Loucy (cell line): Measurements from ENCODE around the gene SAMD1.

Source experiments
- H2AFZ ChIP-seq: fragments of 200-600 bp; sonication (generic); 2 replicates; pipeline ENCODE4 v1.6.0; 2016; ENCODE audit warnings: antibody characterized with exemption, mild to moderate bottlenecking, low read length, moderate library complexity
- H3F3A ChIP-seq: fragments of 200-600 bp; 2 replicates; pipeline ENCODE4 v1.6.0; 2016; ENCODE audit warnings: antibody characterized with exemption, low read depth, mild to moderate bottlenecking
- H3K27me3 ChIP-seq: fragments of 200-600 bp; sonication (generic); 2 replicates; pipeline ENCODE4 v1.6.1; 2014; ENCODE audit warnings: low read length, mild to moderate bottlenecking; ENCODE audit not compliant: insufficient read depth, poor library complexity, severe bottlenecking
- H3K36me3 ChIP-seq: fragments of 200-600 bp; sonication (generic); 2 replicates; pipeline ENCODE4 v1.6.1; 2016; ENCODE audit warnings: low read length; ENCODE audit not compliant: insufficient read depth
- H3K4me1 ChIP-seq: fragments of 200-600 bp; sonication (generic); 2 replicates; pipeline ENCODE4 v1.5.1; 2014; ENCODE audit warnings: low read length, mild to moderate bottlenecking; ENCODE audit not compliant: insufficient read depth, poor library complexity, severe bottlenecking
- H3K4me2 ChIP-seq: fragments of 200-600 bp; sonication (generic); 2 replicates; pipeline ENCODE4 v1.6.0; 2014; ENCODE audit warnings: antibody characterized with exemption, low read length, low read depth, mild to moderate bottlenecking; ENCODE audit not compliant: poor library complexity, severe bottlenecking
- H3K4me3 ChIP-seq: fragments of 200-600 bp; sonication (generic); 2 replicates; pipeline ENCODE4 v1.5.1; 2014; ENCODE audit warnings: low read length, mild to moderate bottlenecking, mixed read lengths; ENCODE audit not compliant: poor library complexity, severe bottlenecking
- H3K79me2 ChIP-seq: fragments of 200-600 bp; sonication (generic); 2 replicates; pipeline ENCODE4 v1.6.1; 2014; ENCODE audit warnings: low read length; ENCODE audit not compliant: insufficient read depth
- H3K9ac ChIP-seq: fragments of 200-600 bp; sonication (generic); 2 replicates; pipeline ENCODE4 v1.6.0; 2014; ENCODE audit warnings: mild to moderate bottlenecking, low read depth, low read length, moderate library complexity; ENCODE audit not compliant: poor library complexity, severe bottlenecking
- H3K9me2 ChIP-seq: fragments of 200-600 bp; sonication (generic); replicated peaks from 2 replicates; pipeline ENCODE4 v1.6.1; 2016; ENCODE audit warnings: low read depth, low read length, mixed read lengths
- H3K9me3 ChIP-seq: fragments of 200-600 bp; sonication (generic); 2 replicates; pipeline ENCODE4 v1.6.1; 2014; ENCODE audit warnings: mild to moderate bottlenecking, antibody characterized with exemption, low read length, low read depth; ENCODE audit not compliant: insufficient read depth
- H4K20me1 ChIP-seq: fragments of 200-600 bp; sonication (generic); 2 replicates; pipeline ENCODE4 v1.6.0; 2014; ENCODE audit warnings: antibody characterized with exemption, low read length, mild to moderate bottlenecking; ENCODE audit not compliant: insufficient read depth, poor library complexity, severe bottlenecking
- EZH2phosphoT487 ChIP-seq: fragments of 200-600 bp; IDR thresholded peaks from 2 replicates; pipeline ENCODE4 v1.6.1; 2018; ENCODE audit warnings: antibody characterized with exemption, mild to moderate bottlenecking, moderate library complexity, borderline replicate concordance
- TF ChIP-seq, protein P1 (sequence below): fragments of 200-600 bp; sonication (generic); conservative IDR thresholded peaks from 2 replicates; pipeline ENCODE4 v1.5.1; 2014; ENCODE audit warnings: mild to moderate bottlenecking, antibody characterized with exemption, low read length

Gene SAMD1

GRCh38 chr19:14053500-14053899 lies 37.1 kb downstream of the SAMD1 start:
- H3K9ac ChIP-seq, result no peak overlapping the region
- no peak overlapping the region for H3K4me2 ChIP-seq
- H3K4me1 ChIP-seq, result no peaks in the 10 kb centered on the region
- H3K36me3 ChIP-seq, result peaks cover 6% of the 10 kb centered on the region; the same call in 1 of the 2 replicates
- H2AFZ ChIP-seq, result no peak overlapping the region
- H3K9me3 ChIP-seq, result no peaks in the 10 kb centered on the region
- H3K27me3 ChIP-seq, result no peaks in the 10 kb centered on the region
- TF ChIP-seq, protein P1, sequence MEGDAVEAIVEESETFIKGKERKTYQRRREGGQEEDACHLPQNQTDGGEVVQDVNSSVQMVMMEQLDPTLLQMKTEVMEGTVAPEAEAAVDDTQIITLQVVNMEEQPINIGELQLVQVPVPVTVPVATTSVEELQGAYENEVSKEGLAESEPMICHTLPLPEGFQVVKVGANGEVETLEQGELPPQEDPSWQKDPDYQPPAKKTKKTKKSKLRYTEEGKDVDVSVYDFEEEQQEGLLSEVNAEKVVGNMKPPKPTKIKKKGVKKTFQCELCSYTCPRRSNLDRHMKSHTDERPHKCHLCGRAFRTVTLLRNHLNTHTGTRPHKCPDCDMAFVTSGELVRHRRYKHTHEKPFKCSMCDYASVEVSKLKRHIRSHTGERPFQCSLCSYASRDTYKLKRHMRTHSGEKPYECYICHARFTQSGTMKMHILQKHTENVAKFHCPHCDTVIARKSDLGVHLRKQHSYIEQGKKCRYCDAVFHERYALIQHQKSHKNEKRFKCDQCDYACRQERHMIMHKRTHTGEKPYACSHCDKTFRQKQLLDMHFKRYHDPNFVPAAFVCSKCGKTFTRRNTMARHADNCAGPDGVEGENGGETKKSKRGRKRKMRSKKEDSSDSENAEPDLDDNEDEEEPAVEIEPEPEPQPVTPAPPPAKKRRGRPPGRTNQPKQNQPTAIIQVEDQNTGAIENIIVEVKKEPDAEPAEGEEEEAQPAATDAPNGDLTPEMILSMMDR, result no peak
- TF ChIP-seq EZH2phosphoT487, result no peak
- H3K4me3 ChIP-seq, result no peak overlapping the region
- no peaks in the 10 kb centered on the region for H4K20me1 ChIP-seq
- H3K79me2 ChIP-seq, result no peaks in the 10 kb centered on the region
- no peaks in the 10 kb centered on the region for H3F3A ChIP-seq
- H3K9me2 ChIP-seq, result no peaks in the 10 kb centered on the region

GRCh38 chr19:14053032-14053431 lies 37.5 kb downstream of the SAMD1 start:
- H3K79me2 ChIP-seq, result no peaks in the 10 kb centered on the region
- H3K36me3 ChIP-seq, result peaks cover 6% of the 10 kb centered on the region; the same call in 1 of the 2 replicates
- no peak overlapping the region for H3K4me2 ChIP-seq
- no peaks in the 10 kb centered on the region for H3K4me1 ChIP-seq
- H3K4me3 ChIP-seq, result no peak overlapping the region
- TF ChIP-seq, protein P1, result no peak
- TF ChIP-seq EZH2phosphoT487, result no peak
- H3K9ac ChIP-seq, result no peak overlapping the region
- no peaks in the 10 kb centered on the region for H4K20me1 ChIP-seq
- H3K9me2 ChIP-seq, result no peaks in the 10 kb centered on the region
- no peaks in the 10 kb centered on the region for H3F3A ChIP-seq
- no peaks in the 10 kb centered on the region for H3K9me3 ChIP-seq
- H2AFZ ChIP-seq, result no peak overlapping the region
- no peaks in the 10 kb centered on the region for H3K27me3 ChIP-seq

DNA sequence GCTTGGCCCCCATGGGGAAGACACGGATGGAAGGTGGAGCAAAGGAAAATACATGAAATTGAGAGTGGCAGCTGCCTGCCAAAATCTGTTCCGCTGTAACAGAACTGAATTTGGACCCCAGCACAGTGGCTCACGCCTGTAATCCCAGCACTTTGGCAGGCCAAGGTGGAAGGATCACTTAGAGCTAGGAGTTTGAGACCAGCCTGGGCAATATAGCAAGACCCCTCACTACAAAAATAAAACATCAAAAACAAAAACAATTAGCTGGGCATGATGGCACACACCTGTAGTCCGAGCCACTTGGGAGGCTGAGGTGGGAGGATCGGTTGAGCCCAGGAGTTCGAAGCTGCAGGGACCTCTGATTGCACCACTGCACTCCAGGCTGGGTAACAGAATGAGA lies 38.1 kb downstream of the SAMD1 start:
- Histone ChIP-seq H3K27me3 (no peaks in the 10 kb centered on the region), H3K79me2 (no peaks in the 10 kb centered on the region), H3K4me1 (no peaks in the 10 kb centered on the region), H3K4me2 (no peak overlapping the region), H2AFZ (no peak overlapping the region), H3K9me3 (no peaks in the 10 kb centered on the region), H3K36me3 (peaks cover 6% of the 10 kb centered on the region; the same call in 1 of the 2 replicates), H3K4me3 (no peak overlapping the region), H3F3A (no peaks in the 10 kb centered on the region), H3K9me2 (no peaks in the 10 kb centered on the region), H4K20me1 (no peaks in the 10 kb centered on the region), H3K9ac (no peak overlapping the region)
- TF ChIP-seq, protein P1, result no peak
- TF ChIP-seq EZH2phosphoT487, result no peak
